ENCODE measurements around the gene PLCG1.

PLCG1 gene

GRCh38 chr20:41182296-41183212 is 45.2 kb downstream of the PLCG1 start:
- no peak for DNase-seq

DNA sequence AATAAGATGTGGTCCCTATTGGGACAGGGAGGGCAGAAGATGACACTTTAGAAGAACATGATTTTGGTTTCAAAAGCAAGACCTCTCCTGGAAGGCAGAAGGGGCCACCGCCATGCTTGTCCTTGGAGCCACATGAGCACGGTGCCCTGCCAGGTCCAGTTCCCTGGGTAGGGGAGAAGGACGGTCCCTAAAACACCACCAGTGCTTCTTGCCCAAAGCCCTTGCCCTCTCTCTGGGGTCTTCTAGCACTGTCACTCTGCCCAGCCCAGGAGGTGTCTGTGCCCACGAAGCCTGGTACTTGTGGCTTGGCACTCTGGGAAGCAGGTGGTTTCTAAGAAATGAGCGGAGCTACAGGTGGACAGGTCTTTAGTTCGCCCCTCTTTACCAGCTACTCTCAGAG is 46.0 kb downstream of the PLCG1 start:
- no peak for DNase-seq

GRCh38 chr20:41183831-41184230 is 46.5 kb downstream of the PLCG1 start:
- no peak for DNase-seq

DNA sequence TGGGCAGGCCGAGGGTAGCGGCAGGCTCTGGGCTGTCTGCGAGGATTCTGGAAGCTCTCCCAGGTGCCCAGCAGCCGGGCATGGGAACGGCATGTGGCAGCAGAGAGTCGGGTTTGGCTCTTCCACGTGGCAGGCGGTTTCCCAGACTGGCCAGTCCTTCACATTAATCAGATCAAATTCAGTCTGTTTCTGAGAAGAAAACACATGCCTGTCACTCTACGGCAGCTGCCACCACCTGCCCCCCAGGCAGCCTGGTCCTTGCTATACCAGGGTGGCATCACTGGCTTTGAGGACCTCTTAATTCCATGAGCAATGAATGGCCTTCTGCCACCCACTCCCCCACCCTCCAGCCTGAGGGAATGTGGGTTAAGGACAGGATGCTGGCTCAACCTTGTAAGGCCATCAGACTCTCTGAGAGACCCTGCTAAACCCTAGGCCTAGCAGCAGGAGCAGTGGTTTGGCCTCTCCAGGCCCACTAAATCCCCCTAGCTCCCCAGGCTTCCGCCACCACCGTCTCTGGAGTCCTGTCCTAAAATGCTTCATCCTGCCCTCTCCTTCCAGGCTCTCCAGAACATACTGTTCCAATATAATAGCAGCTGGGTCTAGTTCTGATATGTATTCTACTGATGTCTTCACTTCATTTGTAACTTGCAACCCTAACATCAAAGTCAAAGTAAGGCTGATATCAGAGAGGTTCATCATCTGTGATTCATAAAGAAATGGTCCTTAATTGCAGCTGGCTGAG is 47.8 kb downstream of the PLCG1 start:
- DNase-seq, result no peak

- no peak for DNase-seq
Observed at GRCh38 chr20:41187668-41188067, 50.3 kb downstream of the PLCG1 start.

DNA sequence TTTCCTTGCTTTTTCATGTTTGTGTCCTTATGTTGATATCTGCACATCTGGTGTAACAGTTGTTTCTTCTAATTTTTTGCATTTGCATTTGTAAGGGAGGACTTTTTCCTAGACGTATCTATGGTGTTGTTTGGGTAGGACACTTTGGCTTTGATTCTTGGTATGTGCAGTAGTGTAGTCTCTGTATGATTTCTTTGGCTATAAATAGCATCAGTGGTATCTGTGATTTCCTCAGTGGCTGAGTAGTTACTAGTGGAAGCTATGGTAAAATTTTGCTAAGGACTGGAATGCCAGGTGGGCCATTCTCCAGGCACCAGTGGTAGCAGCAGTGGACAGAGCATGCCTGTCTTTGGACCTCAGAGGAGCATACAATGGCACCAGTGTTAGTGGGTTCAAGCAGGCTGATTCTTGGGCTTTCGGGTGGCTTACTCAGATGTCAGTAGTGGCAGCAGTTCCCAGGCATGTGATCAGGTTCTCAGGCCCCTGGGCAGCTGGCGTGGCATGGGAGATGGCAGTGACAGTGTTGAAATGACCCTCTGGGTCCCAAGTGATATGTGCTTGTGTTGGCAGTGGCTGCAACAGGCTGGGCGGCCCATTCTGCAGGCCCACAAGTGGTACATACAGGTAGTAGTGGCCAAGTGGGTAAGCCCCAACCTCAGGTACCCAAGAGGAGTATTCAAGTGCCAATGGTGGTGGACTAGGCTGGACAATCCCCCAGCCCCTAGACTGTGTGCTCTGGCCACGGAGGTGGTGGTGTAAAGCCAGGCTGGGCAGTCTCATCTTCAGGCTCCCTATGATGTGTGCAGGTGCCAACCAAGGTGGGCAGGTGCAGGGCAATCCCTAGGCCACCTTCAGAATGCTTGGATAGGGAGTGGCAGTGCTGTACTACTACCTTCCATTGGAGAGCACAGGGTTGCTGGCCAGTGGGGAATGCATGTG is 54.5 kb downstream of the PLCG1 start:
- no peak for DNase-seq

DNA sequence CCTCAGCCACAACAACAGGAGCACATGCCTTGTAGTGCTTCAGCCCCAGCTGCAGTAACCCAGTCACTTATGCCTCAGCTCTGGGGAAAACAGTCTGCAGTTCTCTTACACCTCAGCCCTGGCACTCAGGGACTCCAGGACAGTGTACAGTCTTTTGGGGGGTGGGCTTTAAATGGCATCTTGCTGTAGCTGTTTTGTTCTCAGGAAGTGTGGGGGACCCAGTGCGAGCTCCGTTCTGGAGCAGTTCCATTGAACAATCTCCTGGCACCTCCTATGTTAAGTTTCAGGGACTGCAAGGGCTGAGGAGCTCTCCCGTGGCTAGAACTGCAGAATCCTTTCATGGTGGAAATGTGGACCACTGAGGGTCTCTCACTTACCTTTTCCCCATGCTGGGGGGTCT is 55.2 kb downstream of the PLCG1 start:
- DNase-seq, result no peak

DNA sequence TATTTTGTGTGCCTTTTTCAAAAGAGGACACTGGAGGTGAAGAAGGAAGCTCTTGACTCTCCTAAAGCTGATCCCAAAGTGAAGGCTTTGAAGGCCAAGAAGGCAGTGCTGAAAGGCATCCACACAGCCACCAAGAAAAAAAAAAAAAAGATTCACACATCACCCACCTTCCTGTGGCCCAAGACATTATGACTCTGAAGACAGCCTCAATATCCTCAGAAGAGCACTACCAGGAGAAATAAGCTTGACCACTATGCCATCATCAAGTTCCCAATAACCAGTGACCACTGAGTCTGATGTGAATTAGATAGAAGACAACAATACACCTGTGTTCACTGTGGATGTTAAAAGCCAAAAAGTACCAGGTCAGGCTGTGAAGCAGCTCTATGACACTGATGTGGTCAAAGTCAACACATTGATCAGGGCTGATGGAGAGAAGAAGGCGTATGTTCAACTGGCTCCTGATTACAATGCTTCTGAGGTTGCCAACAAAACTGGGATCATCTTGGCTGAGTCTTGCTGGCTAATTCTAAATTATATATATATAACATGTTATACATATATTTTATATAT is 59.4 kb downstream of the PLCG1 start:
- no peak for DNase-seq

GRCh38 chr20:41198443-41198842 is 61.1 kb downstream of the PLCG1 start:
- no peak for DNase-seq

DNA sequence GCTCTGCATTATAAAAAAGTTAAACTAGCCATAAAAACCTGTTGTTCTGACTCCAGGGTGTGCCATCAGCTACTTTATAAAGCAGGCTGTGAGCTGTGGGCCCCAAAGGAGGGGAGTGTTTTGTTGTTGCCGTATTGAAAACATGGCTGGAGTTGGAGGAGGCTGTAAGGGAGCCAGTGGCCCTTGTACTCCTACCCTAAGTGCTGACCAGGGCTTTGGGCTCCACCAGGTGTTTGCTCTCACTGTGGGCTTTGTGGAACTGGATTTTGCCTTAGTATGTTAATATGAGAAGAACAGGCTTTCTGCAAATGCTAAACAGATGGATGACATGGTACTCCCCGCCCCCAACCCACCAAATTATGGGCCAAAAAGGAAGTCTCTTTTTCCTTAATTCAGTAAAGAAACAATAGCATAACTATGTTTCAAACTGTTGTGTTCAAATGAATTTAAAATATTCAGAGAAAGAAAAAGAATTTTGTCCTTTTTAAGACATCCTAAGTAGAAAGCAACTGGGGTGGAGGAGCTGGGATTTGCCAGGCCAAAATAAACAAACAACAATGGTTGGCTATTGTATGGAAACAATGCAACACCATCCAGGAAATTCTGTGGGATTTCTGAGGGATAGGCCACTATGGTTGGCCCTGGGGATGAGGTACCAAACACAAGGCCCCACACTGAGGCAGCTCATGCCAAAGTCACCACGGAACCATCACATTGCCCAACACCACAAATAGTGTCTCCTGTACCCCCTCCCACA is 63.3 kb downstream of the PLCG1 start:
- no peak for DNase-seq

DNA sequence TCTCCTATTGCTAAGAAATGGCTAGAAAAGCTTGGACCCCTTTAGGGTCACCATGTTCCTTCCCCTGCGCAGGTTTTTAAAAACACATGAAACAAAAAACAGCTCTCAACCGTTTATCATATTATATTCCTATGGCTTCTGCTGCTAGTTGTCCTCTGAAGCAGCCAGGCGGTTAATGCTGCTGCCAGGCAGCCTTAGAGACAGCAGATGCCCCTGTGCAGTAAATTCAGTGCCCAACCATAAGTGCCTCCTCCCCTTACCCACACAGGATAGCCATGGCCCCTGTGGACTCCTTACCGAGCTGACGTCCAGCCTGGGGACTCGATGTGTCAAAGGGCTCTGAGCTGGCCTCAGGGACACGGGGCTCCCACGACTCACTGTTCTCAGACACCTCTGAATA is 64.4 kb downstream of the PLCG1 start:
- no peak for DNase-seq

DNA sequence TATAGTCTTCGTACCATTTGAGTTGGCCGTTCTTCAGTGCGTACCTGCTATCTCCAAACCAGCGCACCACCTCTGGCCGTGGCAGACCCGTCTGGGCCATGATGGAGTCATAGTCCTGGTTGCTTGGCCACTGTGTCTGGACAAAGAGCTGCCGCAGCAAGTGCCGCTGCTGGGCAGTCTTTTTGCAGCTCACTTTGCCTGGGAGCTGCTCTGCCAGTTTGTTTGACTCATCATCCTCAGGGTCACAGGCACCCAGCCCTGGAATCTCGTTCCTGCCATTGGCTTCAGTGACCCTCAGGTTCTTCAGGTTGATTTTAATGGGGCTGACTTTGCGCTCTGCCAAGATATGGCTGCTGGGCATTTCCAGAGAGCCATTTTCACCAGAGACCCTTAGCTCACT is 65.1 kb downstream of the PLCG1 start:
- no peak for DNase-seq

- DNase-seq, result no peak
Observed at GRCh38 chr20:41203660-41204059, 66.3 kb downstream of the PLCG1 start.

- DNase-seq, result no peak
Observed at GRCh38 chr20:41204304-41205265, 67.2 kb downstream of the PLCG1 start.

DNA sequence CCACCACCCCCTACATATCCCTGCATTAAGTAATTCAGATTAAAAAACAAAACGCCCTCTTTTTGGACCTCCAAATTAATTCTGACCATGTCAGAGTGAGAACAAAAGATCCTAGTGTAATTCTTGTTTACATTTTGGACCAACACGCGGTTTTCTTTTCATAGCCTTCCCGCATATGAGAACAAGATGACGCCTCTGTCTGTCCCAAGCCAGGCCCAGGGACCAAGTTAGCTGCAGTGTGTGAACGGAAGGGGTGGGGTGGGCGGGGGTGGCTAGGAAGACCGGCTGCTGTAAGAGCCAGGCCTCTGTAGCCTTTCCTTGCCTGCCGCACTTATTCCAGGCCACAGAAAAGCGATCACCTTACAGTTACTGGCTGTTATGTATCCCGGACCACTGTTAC is 68.0 kb downstream of the PLCG1 start:
- no peak for DNase-seq

GRCh38 chr20:41213150-41213820 is 75.9 kb downstream of the PLCG1 start:
- DNase-seq, result no peak

- no peak for DNase-seq
Observed at GRCh38 chr20:41214202-41214601, 76.9 kb downstream of the PLCG1 start.

DNA sequence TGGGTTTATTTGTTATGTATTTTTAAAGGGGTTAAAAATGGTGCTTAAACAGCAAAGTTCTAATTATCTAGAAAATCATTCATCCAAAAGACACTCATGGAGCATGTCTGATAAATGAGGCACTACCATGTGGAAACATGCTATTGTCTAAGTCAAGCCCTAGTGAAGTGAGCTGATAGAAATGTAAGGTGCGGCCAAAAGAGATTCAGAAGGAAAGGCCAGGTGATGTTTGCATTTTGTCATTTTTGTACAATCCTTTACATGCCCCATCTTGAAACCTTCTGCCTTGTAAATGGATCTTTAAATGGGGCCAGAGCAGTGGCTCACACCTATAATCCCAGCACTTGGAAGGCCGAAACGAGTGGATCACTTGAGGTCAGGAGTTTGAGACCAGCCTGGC is 77.3 kb downstream of the PLCG1 start:
- DNase-seq, result no peak

GRCh38 chr20:41217422-41217821 is 80.1 kb downstream of the PLCG1 start:
- no peak for DNase-seq

DNA sequence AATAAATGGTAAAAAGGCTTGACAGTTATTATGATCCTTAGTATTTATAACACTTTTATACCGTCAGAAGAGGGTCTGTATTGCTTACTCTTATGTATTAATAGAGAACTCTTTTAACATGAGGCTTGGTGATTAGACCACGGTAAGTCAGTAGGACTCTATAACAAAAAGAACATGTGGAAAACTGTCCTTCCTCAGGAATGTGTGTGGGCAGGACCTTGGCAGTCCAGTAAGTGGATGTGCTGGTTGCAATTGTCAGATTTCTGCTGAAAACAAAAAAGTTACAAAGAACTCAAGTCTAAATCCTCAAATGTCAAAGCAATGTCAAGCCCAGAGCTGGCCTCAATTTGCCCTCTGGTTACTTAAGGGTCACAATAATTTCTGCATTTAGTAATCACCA is 81.1 kb downstream of the PLCG1 start:
- no peak for DNase-seq

All from CD4-positive, alpha-beta T cell treated with Interferon alpha-2 for 1 hour (primary cell).